ENCODE data around the gene SPIRE1.
"Not testable (repeated sequence)": the region's sequence is repeated elsewhere in the genome, so short reads cannot be mapped to it uniquely, and the experiment has no call there.

SPIRE1 gene

DNA sequence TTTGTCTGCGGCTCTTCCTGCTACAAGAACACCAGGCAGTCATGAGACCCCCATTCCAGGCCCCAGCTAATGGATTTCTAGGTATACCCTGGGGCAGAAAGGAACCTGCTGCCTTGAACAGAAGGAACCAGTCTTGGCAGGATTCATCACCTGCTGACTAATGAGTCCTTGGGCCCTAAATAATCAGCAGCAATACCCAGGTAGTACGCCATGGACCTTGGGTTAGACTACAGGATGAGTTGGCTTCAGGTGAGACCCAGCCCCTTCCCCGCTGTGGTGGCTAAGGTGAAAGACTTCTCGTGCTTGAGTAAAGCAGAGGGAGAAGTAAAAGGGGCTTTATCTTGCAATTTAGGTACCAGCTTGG, 105.0 kb downstream of the SPIRE1 start:
- no peak for DNase-seq (ENCODE audit: low spot score)

DNA sequence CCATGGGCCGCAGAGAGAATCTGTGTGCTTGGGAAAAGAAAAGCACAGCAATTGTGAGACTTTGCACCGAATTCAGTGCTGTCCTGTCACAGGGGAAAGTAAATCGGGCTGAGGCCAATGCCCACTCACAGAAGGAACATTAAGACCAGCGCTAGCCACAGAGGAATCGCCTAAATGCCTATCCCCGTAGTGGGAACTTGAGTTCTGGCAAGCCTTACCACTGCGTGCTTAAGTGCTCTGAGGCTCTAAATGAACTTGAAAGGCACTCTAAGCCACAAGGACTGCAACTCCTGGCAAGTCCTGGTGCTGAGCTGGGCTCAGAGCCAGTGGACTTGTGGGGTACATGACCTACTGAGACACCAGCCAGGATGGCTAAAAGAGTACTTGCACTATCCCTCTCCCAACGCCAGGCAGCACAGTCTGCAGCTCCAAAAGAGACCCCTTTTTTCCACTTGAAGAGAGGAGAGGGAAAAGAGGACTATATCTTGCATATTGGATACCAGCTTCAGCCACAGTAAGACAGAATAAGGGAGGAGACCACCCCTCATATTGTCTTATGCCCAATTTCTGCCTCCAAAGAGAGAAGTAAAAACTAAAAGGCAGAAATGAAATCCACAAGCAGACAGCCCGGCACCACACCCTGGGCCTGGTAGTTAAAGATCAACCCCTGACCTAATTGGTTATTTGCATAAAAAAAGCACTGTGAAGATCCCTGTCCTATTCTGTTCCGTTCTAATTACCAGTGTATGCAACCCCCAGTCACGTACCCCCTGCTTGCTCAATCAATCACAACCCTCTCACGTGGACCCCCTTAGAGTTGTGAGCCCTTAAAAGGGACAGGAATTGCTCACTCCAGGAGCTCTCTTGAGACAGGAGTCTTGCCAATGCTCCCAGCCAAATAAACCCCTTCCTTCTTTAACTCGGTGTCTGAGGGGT, 105.7 kb downstream of the SPIRE1 start:
- DNase-seq (ENCODE audit: low spot score), result not testable (repeated sequence)

DNA sequence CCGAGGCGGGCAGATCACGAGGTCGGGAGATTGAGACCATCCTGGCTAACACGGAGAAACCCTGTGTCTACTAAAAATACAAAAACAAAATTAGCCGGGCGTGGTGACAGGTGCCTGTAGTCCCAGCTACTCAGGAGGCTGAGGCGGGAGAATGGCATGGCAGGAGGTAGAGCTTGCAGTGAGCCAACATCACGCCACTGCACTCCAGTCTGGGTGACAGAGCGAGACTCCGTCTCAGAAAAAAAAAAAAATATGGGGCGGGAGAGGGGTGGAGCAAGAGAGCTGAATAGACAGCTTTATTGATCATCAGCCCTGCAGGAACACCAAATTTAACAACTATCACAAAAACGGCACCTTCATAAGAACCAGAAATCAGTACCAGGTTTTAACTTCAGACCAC, 106.4 kb downstream of the SPIRE1 start:
- not testable (repeated sequence) for DNase-seq (ENCODE audit: low spot score)

DNA sequence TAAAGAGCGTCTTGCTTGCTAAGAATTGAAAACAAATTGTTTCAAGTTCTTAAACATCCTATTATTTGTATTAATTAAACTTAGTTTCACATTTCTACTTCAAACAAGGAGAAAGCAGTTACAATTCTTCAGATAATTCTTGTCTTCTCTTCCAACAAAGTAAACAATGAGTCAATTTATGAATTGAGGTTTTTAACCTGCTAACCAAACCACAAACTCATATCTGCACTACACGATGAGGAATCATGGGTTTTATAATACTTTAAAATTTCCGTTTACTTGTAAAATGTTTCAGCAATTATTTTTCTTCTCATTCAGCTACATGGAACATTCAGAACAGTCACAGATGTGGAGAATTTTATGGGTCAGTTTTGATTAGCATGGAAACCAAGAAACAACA, 114.2 kb downstream of the SPIRE1 start:
- DNase-seq (ENCODE audit: low spot score), result no peak

DNA sequence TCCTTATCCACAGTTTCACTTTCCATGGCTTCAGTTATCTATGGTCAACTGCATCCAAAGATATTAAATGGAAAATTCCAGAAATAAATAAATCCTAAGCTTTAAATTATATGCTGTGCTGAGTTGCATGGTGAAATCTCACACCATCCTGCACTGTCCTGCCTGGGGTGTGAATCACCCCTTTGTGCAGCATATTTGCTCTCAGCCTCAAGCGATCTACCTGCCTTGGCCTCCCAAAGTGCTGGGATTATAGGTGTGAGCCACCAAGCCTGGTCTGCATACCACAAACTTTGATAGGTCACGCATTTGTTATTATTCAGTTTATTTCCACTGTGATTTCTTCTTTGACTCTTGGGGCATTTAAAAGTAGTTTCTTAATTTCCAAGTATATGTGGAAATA, 117.2 kb downstream of the SPIRE1 start:
- no peak for DNase-seq (ENCODE audit: low spot score)

DNA sequence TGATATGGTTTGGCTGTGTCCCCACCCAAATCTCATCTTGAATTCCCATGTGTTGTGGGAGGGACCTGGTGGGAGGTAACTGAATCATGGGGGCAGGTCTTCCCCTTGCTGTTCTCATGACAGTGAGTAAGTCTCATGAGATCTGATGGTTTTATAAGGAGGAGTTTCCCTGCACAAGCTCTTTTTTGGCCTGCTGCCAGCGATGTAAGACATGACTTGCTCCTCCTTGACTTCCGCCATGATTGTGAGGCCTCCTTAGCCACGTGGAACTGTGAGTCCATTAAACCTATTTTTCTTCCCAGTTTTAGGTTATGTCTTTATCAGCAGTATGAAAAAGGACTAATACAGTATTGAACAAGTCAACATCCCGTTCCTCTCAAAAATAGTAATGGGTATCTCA, 118.7 kb downstream of the SPIRE1 start:
- not testable (repeated sequence) for DNase-seq (ENCODE audit: low spot score)

DNA sequence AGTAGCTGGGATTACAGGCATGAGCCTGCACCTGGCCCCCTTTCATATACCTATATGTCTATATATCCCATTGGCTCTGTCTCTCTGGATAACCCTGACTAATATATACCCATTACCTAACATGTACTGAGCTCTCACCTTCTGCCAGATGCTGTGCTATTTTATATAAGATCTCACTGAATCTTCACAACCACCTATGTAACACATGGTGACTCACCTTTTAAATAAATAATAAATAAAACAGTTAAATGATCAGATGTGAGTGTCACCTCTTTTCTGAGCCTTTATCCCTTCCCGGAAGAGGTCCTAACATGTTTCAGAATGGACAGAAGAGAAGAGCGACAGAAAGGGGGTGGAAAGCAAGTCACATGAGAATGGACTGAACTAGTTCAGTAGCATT, 123.1 kb downstream of the SPIRE1 start:
- no peak for DNase-seq (ENCODE audit: low spot score)

DNA sequence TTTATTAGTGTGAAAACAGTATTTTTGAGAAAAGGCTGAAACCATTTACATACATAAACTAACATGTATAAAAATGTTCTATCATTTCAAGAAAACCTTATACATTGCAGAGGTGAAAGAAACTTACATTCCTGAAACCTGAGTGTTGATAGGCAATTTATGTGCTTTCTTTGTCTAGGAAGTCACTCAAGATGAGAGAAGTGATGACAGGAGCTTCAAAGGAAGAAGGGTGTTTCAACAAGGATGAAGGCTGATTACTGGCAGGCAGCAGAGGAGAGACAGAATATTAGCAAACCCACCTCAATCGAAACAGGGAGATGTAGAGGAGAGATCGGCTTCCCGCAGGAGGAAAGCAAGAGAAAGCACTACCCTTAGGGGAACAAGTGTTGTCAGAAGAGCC, 125.2 kb downstream of the SPIRE1 start:
- DNase-seq (ENCODE audit: low spot score), result no peak

DNA sequence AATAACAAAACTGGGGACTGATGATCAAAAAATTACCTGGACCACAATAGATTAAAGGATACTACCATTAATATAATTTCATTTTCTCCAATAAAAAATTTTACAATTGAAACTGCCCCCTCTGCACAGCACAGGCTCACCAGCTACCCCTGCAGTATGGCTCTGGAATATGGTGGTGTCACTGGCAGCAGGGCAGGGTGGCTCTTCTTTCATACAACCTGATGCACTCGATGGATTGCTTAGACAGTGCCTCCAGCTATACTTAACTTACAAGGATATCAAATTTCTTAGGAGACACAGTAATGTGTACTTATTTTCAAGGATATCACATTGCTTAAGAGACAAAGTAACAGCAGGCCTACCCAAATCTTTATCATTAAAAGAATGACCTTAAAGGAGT, 126.2 kb downstream of the SPIRE1 start:
- peak; percentile 8 for DNase-seq (ENCODE audit: low spot score)

DNA sequence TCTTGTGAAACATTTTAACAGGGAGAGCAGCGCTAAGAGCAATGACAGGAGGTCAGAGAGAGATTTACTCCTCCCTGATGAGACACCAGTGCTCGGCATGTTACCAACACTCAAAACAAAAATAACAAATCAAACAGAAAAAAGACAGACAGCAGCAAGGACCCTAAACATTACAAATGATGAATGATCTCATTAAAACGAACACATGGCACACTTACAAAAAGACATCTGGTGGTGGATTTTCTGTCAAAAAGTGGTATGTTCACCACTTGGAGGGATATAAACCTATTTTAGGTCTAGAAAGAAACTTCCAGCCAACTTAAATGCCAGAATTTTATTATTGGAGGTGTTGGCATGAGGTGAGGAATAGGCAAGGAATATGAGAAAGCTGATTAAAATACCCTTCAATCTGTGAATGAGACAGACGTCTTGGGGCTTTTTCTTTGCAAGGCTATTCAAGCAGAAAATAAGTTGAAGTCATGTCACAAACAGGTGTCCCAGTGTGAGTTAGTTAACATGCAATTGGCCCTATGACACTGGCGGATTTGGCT, 137.4 kb downstream of the SPIRE1 start:
- no peak for DNase-seq (ENCODE audit: low spot score)

DNA sequence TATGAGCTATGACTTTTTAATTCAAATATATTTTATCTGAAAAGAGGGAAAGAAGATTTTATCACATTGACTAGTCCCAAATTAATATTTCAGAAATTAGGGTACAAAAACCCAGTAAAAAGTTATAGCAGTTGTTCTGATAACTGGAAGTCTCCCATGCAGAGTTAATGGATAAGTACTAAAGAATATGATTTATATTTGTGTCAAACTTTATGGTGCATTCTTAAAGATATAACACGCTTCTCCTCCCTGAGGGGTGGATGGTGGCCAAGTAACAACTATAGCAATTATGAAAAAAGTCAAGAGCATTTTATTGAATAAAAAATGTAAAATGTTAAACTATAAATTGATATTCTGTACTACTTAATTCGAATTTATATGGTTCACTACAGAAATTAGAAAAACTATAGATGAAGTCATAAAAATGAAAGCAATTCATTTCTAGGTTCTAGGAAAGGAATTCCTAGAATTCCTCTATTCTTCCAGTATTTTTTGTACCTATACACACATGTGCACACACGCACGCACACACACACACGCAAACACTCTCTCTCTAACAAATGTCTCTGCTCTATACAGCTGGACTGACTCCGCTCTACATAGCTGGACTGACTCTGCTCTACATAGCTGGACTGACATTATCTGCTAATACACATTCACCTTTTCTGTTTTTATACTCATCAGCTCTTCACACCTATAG, 138.9 kb downstream of the SPIRE1 start:
- DNase-seq (ENCODE audit: low spot score), result no peak

DNA sequence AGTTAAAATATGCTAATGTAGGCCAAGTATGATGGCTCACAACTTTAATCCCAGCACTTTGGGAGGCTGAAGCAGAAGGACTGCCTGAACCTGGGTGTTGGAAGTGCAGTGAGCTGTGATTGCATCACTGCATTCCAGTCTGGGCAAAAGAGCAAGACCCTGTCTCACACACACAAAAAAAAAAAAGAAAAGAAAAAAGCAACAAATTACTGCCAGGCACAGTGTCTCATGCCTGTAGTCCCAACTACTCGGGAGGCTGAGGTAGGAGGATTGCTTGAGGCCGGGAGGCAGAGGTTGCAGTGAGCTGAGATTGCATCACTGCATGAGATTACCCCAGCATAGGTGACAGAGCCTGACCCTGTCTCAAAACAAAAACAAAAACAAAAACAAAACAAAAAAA, 139.6 kb downstream of the SPIRE1 start:
- DNase-seq (ENCODE audit: low spot score), result no peak

DNA sequence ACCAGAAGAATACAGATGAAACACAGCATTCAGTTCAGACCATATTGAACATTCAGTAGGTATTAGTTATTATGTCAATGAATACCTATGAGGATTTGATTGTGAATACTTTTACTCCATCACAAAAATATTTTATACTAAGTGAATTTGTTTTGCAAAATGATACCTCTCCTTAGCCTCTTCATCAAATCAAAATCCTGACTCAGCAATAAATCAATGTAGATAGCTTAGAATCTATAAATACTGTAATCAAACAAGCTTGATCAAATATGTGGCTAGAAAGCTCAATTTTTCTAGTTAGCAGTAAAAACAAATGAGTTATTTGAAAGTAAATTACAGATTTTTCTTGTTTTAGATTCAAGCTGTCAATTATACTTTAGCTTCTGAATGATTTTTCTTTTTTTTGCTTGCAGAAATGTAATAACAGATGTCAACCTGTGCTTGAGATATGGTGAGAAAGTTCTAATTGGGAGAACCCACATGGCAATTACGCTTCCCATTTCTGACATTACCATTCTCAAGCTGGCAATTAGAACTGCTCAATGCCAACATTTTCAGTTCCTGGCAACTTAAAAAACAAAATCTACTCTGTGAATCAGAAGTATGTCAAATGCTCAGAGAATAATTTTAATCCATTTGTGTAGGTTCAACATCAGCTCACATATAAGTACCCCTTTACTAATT, 140.6 kb downstream of the SPIRE1 start:
- DNase-seq (ENCODE audit: low spot score), result no peak

DNA sequence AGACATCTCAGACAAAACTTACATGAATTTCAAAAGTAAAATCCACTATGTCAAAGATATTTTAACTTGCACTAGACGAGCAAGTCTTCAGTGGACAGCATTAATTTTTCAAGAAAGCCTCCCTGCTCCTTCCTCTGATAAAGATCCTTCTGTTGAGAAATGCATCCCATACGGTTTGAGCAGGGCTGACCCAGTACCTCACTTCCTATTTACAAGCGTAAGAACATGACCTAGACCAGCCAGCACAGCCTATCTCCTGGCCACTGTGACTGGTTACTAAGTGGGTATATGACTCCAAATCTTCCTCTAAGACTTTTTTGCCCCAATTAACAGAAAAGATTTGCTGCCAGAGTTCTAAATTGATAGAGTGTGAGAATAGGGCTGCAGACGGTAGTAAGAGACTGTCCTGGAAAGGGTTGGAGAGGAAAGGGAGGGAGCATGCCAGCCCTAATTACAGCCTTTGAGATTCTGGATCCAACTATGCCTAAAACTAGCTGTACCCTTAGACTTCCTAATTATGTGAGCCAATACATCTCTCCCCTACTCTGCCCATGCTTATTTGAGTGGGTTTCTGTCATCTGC, 141.8 kb downstream of the SPIRE1 start:
- no peak for DNase-seq (ENCODE audit: low spot score)

DNA sequence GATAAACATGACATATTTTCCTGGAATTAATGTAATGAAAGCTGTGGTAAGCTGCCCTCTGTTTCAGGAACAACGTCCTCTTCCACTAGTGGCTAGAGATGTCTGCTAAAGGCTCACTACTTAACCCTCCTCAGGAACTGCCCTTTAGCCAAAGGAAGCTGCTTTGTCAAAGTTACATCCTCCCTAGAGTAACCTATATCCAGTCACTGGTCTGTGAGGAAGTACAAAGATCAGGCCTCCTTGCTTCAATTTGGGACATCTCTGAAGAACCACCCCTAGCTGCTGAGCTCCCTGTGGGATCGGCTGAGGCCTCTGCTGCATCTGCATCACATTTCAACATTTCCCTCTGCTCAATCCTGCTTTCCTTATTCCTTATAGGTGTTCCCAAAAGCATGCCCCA, 142.4 kb downstream of the SPIRE1 start:
- DNase-seq (ENCODE audit: low spot score), result no peak

DNA sequence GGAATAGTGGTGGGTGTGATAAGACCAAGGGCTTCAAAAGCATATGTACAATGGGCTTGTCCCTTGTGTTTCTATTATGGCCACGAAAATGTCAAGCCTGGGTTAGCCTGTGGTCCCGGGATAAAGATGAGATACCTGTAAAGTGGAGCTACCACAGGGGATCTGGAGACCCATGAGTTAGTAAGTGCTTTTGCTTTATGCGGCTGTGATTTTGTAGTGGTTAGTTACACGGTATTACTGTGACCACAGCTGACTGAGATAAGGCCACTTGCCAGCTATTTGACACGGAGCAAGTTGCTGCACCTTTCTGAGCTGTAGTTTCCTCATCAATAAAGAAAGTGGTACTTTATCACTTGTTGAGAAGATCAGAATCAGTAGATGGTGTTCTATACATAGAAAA, 150.9 kb downstream of the SPIRE1 start:
- DNase-seq (ENCODE audit: low spot score), result no peak

DNA sequence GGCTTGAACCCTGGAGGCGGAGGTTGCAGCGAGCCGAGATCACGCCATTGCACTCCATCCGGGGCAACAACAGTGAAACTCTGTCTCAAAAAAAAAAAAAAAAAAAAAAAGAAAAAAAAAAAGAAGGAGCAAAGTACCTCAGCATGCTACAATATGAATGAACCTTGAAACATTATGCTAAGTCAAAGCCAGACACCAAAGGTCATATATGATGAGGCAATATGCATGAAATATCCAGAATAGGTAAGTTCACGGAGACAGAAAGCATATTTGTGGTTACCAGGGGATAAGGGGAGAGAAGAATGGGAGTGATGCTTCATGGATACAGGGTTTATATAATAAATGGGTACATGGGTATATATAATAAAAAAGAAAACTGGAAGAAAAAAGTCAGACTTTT, 156.9 kb downstream of the SPIRE1 start:
- no peak for DNase-seq (ENCODE audit: low spot score)

DNA sequence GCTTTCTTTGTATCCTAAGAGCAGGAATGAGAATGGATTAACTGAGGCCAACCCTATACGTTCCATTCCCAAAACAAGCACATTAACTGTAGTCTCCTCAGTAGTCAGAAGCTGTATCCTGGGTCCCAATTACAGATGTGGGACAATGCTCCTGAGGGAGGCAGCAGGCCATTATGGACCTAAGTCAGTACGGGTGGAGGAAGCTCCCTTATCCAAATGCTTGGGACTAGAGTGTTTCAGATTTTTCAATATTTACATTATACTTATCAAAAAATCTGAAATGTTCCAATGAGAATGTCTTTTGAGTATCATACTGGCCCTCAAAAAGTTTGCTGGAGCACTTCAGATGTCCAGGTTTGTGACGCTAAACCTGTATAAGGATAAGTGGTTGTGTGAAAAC, 160.1 kb downstream of the SPIRE1 start:
- no peak for DNase-seq (ENCODE audit: low spot score)

DNA sequence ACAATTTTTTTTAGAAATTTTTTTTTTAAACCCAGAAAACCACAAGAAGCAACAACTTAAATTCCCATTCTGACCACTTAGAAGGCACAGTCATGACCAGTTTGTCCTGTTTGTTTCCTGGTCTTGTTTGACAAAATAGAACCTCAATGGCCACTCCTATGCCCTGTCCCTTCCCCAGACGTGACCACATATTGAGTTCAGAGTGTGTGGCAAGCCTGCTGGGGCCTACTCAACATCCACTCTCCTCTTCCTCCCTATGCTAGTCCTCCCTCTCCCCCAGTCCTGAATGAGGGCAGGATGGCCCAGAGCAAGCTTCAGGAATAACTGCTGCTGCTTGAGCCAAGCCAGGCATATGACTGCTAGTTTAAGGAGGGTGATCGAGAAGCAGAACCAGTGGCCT, 160.6 kb downstream of the SPIRE1 start:
- no peak for DNase-seq (ENCODE audit: low spot score)

DNA sequence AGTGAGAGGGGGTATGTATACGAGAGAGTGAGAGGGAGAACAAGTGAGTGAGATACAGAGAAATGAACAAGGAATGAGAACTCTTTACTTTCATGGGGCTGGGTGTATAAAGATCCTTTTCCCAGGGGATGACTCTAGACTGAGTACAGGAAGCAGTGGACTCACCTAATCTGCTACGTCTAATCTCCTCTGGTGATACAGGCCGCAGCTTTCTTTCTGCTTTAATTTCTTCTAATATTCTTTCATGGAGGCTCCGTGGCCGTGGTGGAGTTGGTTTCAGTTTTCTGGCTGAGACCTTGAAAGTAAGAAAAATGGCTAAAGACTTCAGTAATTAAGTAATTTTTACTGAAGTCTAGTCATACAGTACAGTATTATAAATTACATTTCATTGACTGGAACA, 165.0 kb downstream of the SPIRE1 start:
- no peak for DNase-seq (ENCODE audit: low spot score)

DNA sequence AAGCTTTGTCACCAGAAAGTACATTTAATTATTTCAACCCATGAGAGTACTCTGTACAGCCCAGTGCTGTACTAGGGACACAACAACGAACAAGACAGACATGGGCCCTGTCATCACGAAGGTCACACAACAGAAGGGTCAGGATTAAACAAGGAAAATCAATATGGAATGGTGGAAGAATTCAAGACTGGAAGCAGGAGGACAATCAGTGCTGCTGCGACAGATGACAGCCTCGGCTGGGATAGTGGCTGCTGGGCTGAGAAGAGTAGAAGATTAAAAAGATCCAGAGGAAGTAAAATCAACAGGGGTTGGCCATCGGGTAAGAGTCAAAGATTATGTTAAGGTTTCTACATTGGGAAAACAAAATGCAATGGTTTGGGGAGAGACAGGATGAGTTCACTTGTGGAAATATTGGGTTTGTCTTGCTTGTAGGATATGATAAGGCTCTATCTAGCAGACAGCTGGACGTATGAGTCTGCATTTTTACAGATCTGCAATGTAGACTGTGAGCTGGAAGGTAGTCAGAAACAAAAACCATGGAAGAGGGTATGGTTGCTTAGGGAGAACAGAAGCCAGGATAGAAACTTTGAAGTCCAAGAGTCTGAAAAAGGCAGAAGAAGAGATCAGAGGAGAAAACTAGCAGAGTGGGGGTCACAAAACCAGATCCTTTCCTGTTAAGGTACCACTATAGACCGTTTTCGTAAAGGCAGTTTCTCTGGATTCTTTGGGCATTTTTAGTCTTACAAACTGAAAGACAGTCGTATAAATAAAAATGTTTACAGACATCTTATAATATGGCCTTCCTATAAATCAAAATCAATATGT, 166.1 kb downstream of the SPIRE1 start:
- no peak for DNase-seq (ENCODE audit: low spot score)

Measured in COLO829 (cell line).